CD4-positive, alpha-beta memory T cell (primary cell): ENCODE results near the gene ARID5A. TPM values are rescaled to one million over a fixed set of nuclear protein-coding genes. Genes with fewer than 3 reads are reported as not detected.

Source experiments
- CTCF ChIA-PET: fragments of 350-600 bp; sonication (Branson Sonifier 250); formaldehyde crosslinking; loops from one replicate; lab custom pipeline; 2021; ENCODE audit warnings: inconsistent platforms; ENCODE audit not compliant: partially characterized antibody; lab: Charles Lee
- POLR2A ChIA-PET: fragments of 350-600 bp; sonication (Branson Sonifier 250); formaldehyde crosslinking; loops from one replicate; lab custom pipeline; 2021; ENCODE audit not compliant: partially characterized antibody; lab: Charles Lee
- DNase-seq, 5 donors: peaks; one replicate each; pipeline versions ENCODE4 v3.0.0 to v3.0.0-alpha.2; 2020 to 2022; ENCODE audit warnings: mixed read lengths in 1 of 5
- H3K27ac ChIP-seq: one replicate; pipeline ENCODE4 v1.7.0; 2013; ENCODE audit warnings: low read depth, low read length
- H3K27me3 ChIP-seq: 2 replicates; pipeline ENCODE4 v1.7.0; 2013; ENCODE audit warnings: mild to moderate bottlenecking, low read length, moderate library complexity; ENCODE audit not compliant: insufficient read depth
- H3K36me3 ChIP-seq: 2 replicates; pipeline ENCODE4 v1.7.0; 2013; ENCODE audit warnings: mild to moderate bottlenecking, low read length, moderate library complexity; ENCODE audit not compliant: insufficient read depth
- H3K4me1 ChIP-seq: 2 replicates; pipeline ENCODE4 v1.7.0; 2013; ENCODE audit warnings: mild to moderate bottlenecking, low read length, moderate library complexity; ENCODE audit not compliant: insufficient read depth
- H3K4me3 ChIP-seq, 2 donors: one replicate each; pipeline ENCODE4 v1.7.0; 2013; ENCODE audit warnings: low read length in 2 of 2, mild to moderate bottlenecking in 1 of 2
- H3K9me3 ChIP-seq, 2 donors: one replicate each; pipeline ENCODE4 v1.7.0; 2013; ENCODE audit warnings: low read length in 2 of 2, control low read depth in 1 of 2; ENCODE audit not compliant: control insufficient read depth in 1 of 2
- H3K27ac Mint-ChIP-seq, 7 donors: one replicate each; pipeline ENCODE4 v1.8.0; 2020 to 2021; ENCODE audit warnings: mixed read lengths in 7 of 7, mild to moderate bottlenecking in 6 of 7, inconsistent platforms in 3 of 7, moderate library complexity in 3 of 7
- H3K27me3 Mint-ChIP-seq, 2 donors: one replicate each; pipeline ENCODE4 v1.8.0; 2020 to 2021; ENCODE audit warnings: mixed read lengths in 2 of 2
- H3K36me3 Mint-ChIP-seq, 2 donors: one replicate each; pipeline ENCODE4 v1.8.0; 2020 to 2021; ENCODE audit warnings: mixed read lengths in 2 of 2, inconsistent platforms in 1 of 2, mild to moderate bottlenecking in 1 of 2
- H3K4me1 Mint-ChIP-seq, 4 donors: one replicate each; pipeline ENCODE4 v1.8.0; 2020 to 2021; ENCODE audit warnings: mixed read lengths in 4 of 4, mild to moderate bottlenecking in 1 of 4
- H3K4me3 Mint-ChIP-seq, 8 donors: one replicate each; pipeline ENCODE4 v1.8.0; 2020 to 2021; ENCODE audit warnings: mixed read lengths in 8 of 8, mild to moderate bottlenecking in 7 of 8, moderate library complexity in 6 of 8, inconsistent platforms in 3 of 8
- H3K9me3 Mint-ChIP-seq, 8 donors: one replicate each; pipeline ENCODE4 v1.8.0; 2020 to 2021; ENCODE audit warnings: mixed read lengths in 8 of 8, mild to moderate bottlenecking in 5 of 8, inconsistent platforms in 3 of 8, moderate library complexity in 1 of 8
- intact Hi-C: fragments of 100-400 bp; cut with micrococcal nuclease; formaldehyde crosslinking; loops from one replicate; pipeline ENCODE4 v1.15.1; 2023
- polyA plus RNA-seq, 2 donors: library from polyadenylated mRNA; unstranded; fragments of 300-500 nt; fragmentation: Illumina TruSeq; gene quantifications; one replicate each; pipeline ENCODE4 v1.2.3, GENCODE V29; 2021
- total RNA-seq, 2 experiments: library from RNA; stranded (reverse); gene quantifications; one replicate each; pipeline ENCODE4 v1.2.3, GENCODE V29; 2021

Gene ARID5A
- total and polyA plus RNA-seq, 4 experiments from 2014 or later: 31.4 to 83.8 (median 74.8) TPM

DNA sequence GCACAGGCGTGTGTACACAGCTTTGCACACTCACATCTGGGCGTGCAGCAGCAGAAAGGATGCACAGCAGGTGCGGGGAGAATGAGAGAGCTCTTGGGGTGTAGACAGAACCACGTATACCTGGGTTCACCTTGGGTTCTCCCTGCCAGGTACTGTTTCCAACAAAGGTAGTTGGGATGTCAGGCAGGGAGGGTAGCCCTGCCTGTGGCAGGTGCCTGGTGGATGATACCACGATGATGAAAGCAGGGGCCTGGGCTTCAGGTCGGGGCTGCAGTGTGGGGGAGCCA lies 6.5 kb upstream of the ARID5A start:
- H3K9me3 ChIP-seq: no peaks in the 10 kb centered on the region
- Mint-ChIP-seq H3K36me3 (no peaks in the 10 kb centered on the region), H3K27me3 (no peaks in the 10 kb centered on the region), H3K4me3 (peak overlapping the region in 1 of 8 donors; percentile 61), H3K9me3 (peaks cover 0 to 1% (median 0%) of the 10 kb centered on the region in 8 donors), H3K4me1 (peaks cover 24 to 63% (median 45%) of the 10 kb centered on the region in 4 donors), H3K27ac (peak overlapping the region in 6 of 7 donors; percentile 53 to 89 (median 84))
- ChIA-PET POLR2A (interaction anchor here (10.6 to 17.7 kb wide), 2 partner anchors 8 to 22 kb away, joined by 201 to 320 read pairs; partner anchors contain the start of gene ARID5A), CTCF (interaction anchor here (5.7 to 15.1 kb wide), 2 partner anchors 10 to 25 kb away, joined by 57 to 169 read pairs; partner anchors contain the start of gene ARID5A)
- H3K27ac ChIP-seq: no peak overlapping the region
- DNase-seq: no peak
- H3K4me3 ChIP-seq: no peak overlapping the region
- H3K4me1 ChIP-seq: peaks cover 62% of the 10 kb centered on the region
- no peaks in the 10 kb centered on the region for H3K27me3 ChIP-seq
- H3K36me3 ChIP-seq: no peaks in the 10 kb centered on the region
- intact Hi-C loops: no loop called here

- Mint-ChIP-seq H3K36me3 (no peaks in the 10 kb centered on the region), H3K4me3 (peak overlapping the region in 2 of 8 donors; percentile 5 to 20), H3K4me1 (peaks cover 24 to 63% (median 46%) of the 10 kb centered on the region in 4 donors), H3K27ac (peak overlapping the region; percentile 39 to 93 (median 89)), H3K9me3 (peaks cover 0 to 1% (median 0%) of the 10 kb centered on the region in 8 donors), H3K27me3 (no peaks in the 10 kb centered on the region)
- Histone ChIP-seq H3K27ac (peak overlapping the region; percentile 54), H3K4me1 (peaks cover 64% of the 10 kb centered on the region), H3K4me3 (no peak overlapping the region), H3K27me3 (no peaks in the 10 kb centered on the region), H3K9me3 (no peaks in the 10 kb centered on the region), H3K36me3 (no peaks in the 10 kb centered on the region)
- DNase-seq: no peak
- intact Hi-C loops: no loop called here
- CTCF ChIA-PET: interaction anchor here (1.3 to 15.1 kb wide), 3 partner anchors 9 to 24 kb away, joined by 6 to 169 read pairs (median 57); partner anchors contain the start of gene ARID5A
- POLR2A ChIA-PET: interaction anchor here (0.8 to 17.7 kb wide), 5 partner anchors 7 to 123 kb away, joined by 3 to 320 read pairs (median 3); partner anchors contain the start of gene ARID5A
Observed at GRCh38 chr2:96530474-96531357, 5.8 kb upstream of the ARID5A start.

GRCh38 chr2:96531366-96531765 lies 5.2 kb upstream of the ARID5A start:
- Histone ChIP-seq H3K36me3 (no peaks in the 10 kb centered on the region), H3K4me3 (peak overlapping the region in 1 of 2 donors; percentile 38), H3K9me3 (no peaks in the 10 kb centered on the region), H3K4me1 (peaks cover 67% of the 10 kb centered on the region), H3K27ac (peak overlapping the region; percentile 54), H3K27me3 (no peaks in the 10 kb centered on the region)
- intact Hi-C loops: no loop called here
- Mint-ChIP-seq H3K4me3 (peak overlapping the region in 3 of 8 donors; percentile 20 to 65 (median 27)), H3K36me3 (no peaks in the 10 kb centered on the region), H3K27me3 (no peaks in the 10 kb centered on the region), H3K9me3 (peaks cover 0 to 1% (median 0%) of the 10 kb centered on the region in 8 donors), H3K27ac (peak overlapping the region; percentile 39 to 93 (median 90)), H3K4me1 (peaks cover 24 to 70% (median 47%) of the 10 kb centered on the region in 4 donors)
- POLR2A ChIA-PET: interaction anchor here (0.8 to 17.7 kb wide), 6 partner anchors 7 to 210 kb away, joined by 3 to 320 read pairs (median 3); partner anchors contain the start of gene ARID5A
- CTCF ChIA-PET: interaction anchor here (1.3 to 15.1 kb wide), 4 partner anchors 8 to 124 kb away, joined by 6 to 169 read pairs (median 32); partner anchors contain the start of gene ARID5A
- no peak for DNase-seq

GRCh38 chr2:96531872-96532505 lies 4.6 kb upstream of the ARID5A start:
- H3K4me1 Mint-ChIP-seq: peaks cover 20 to 66% (median 42%) of the 10 kb centered on the region in 4 donors
- peaks cover 0 to 1% (median 0%) of the 10 kb centered on the region in 8 donors for H3K9me3 Mint-ChIP-seq
- H3K36me3 Mint-ChIP-seq: peaks cover 0 to under 1% of the 10 kb centered on the region in 2 donors
- Histone ChIP-seq H3K27ac (peak overlapping the region; percentile 54), H3K27me3 (no peaks in the 10 kb centered on the region), H3K9me3 (no peaks in the 10 kb centered on the region), H3K36me3 (no peaks in the 10 kb centered on the region), H3K4me1 (peaks cover 61% of the 10 kb centered on the region), H3K4me3 (peak overlapping the region; percentile 20 to 38)
- peak; percentile 81 to 96 (median 87) for DNase-seq
- ChIA-PET POLR2A (interaction anchor here (0.8 to 17.7 kb wide), 5 partner anchors 12 to 210 kb away, joined by 3 to 320 read pairs (median 3); no protein-coding TSS in a partner anchor), CTCF (interaction anchor here (1.3 to 15.1 kb wide), 3 partner anchors 22 to 125 kb away, joined by 6 to 169 read pairs (median 6); no protein-coding TSS in a partner anchor)
- H3K4me3 Mint-ChIP-seq: peak overlapping the region; percentile 49 to 78 (median 74)
- H3K27ac Mint-ChIP-seq: peak overlapping the region; percentile 89 to 94 (median 93)
- intact Hi-C loops: no loop called here
- no peaks in the 10 kb centered on the region for H3K27me3 Mint-ChIP-seq

DNA sequence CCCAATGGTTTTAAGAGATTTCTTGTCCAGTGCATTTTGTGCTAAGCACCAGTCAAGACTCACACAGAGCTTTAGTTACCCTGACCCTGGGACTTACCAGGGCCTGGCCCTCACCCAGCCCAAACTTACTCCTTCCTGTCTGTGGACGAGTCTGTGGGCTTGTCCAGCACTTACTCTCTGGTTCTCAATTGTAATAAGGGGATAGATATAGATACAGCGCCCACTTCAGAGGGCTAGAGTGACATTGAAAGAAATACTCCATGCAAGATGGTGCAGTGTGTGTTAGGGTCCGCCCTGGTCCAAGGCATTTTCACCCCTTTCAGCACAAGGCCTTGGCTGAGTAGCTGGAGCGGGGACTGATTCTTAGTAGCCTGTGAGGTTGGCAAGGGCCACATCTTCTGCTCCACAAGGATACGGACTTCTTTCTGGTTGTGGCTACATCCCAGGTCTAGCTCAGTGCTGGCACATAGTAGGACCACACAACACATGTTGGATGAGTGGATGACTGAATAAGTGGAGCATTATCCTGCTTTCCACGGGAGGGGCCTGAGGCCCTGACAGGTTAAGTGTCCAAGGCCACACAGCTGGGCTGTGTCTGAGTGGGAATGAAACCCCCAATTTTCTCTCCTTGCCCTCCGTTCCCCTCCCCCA lies 3.8 kb upstream of the ARID5A start:
- no peak overlapping the region for H3K4me3 ChIP-seq
- Mint-ChIP-seq H3K36me3 (peaks cover 0 to 7% of the 10 kb centered on the region in 2 donors), H3K9me3 (peaks cover 0 to 1% (median 0%) of the 10 kb centered on the region in 8 donors), H3K4me3 (peak overlapping the region in 2 of 8 donors; percentile 78), H3K4me1 (peaks cover 20 to 67% (median 40%) of the 10 kb centered on the region in 4 donors), H3K27ac (peak overlapping the region; percentile 89 to 94 (median 93)), H3K27me3 (no peaks in the 10 kb centered on the region)
- no peak for DNase-seq
- intact Hi-C loops: no loop called here
- H3K4me1 ChIP-seq: peaks cover 58% of the 10 kb centered on the region
- H3K27ac ChIP-seq: peak overlapping the region; percentile 54
- ChIA-PET POLR2A (interaction anchor here (1.6 to 17.7 kb wide), 2 partner anchors 20 to 211 kb away, joined by 3 to 320 read pairs; no protein-coding TSS in a partner anchor), CTCF (interaction anchor here (1.2 to 15.1 kb wide), 5 partner anchors 22 to 231 kb away, joined by 3 to 169 read pairs (median 4); no protein-coding TSS in a partner anchor)
- no peaks in the 10 kb centered on the region for H3K27me3 ChIP-seq
- H3K9me3 ChIP-seq: no peaks in the 10 kb centered on the region
- no peaks in the 10 kb centered on the region for H3K36me3 ChIP-seq

- no peaks in the 10 kb centered on the region for H3K27me3 Mint-ChIP-seq
- CTCF ChIA-PET: interaction anchor here (0.7 to 15.1 kb wide), 6 partner anchors 11 to 231 kb away, joined by 3 to 169 read pairs (median 4); no protein-coding TSS in a partner anchor
- H3K4me1 Mint-ChIP-seq: peaks cover 14 to 63% (median 35%) of the 10 kb centered on the region in 4 donors
- POLR2A ChIA-PET: interaction anchor here (0.9 to 17.7 kb wide), 3 partner anchors 7 to 19 kb away, joined by 3 to 320 read pairs (median 201); no protein-coding TSS in a partner anchor
- H3K27ac Mint-ChIP-seq: peak overlapping the region in 4 of 7 donors; percentile 3 to 98 (median 44)
- intact Hi-C loops: no loop called here
- Histone ChIP-seq H3K27me3 (no peaks in the 10 kb centered on the region), H3K36me3 (no peaks in the 10 kb centered on the region), H3K9me3 (no peaks in the 10 kb centered on the region), H3K4me1 (peaks cover 51% of the 10 kb centered on the region), H3K4me3 (no peak overlapping the region), H3K27ac (no peak overlapping the region)
- H3K4me3 Mint-ChIP-seq: no peak overlapping the region
- no peak for DNase-seq
- peaks cover 0 to 3% (median 0%) of the 10 kb centered on the region in 8 donors for H3K9me3 Mint-ChIP-seq
- peaks cover 0 to 12% of the 10 kb centered on the region in 2 donors for H3K36me3 Mint-ChIP-seq
Observed at GRCh38 chr2:96533292-96534073, 3.1 kb upstream of the ARID5A start.
